GM13976 (cell line): ENCODE measurements around the gene TRIM28.

ENCODE experiments used
- DNase-seq: peaks from one replicate; pipeline ENCODE4 v3.0.0; 2012; ENCODE audit warnings: low spot score
- CTCF ChIP-seq: IDR thresholded peaks from 2 replicates; pipeline ENCODE4 v1.5.1; 2012; ENCODE audit warnings: borderline replicate concordance, mild to moderate bottlenecking; ENCODE audit not compliant: insufficient read depth; ENCODE audit errors: extremely low read depth, missing control alignments, control extremely low read depth
- in situ Hi-C: fragments of 300-500 bp; cut with MboI; formaldehyde crosslinking; loops from one replicate; pipeline ENCODE4 v1.12.0; 2022; ENCODE audit warnings: low sequenced_read_pairs, mixed read lengths, inconsistent platforms; ENCODE audit not compliant: unreplicated experiment

Gene TRIM28

GRCh38 chr19:58550362-58551122, 6.7 kb downstream of the TRIM28 start:
- in situ Hi-C loops: no loop called here
- TF ChIP-seq CTCF: no peak
- DNase-seq: no peak

GRCh38 chr19:58551123-58551497, 7.2 kb downstream of the TRIM28 start:
- in situ Hi-C loops: no loop called here
- no peak for DNase-seq
- no peak for TF ChIP-seq CTCF

GRCh38 chr19:58551577-58552471, 8.0 kb downstream of the TRIM28 start:
- no peak for DNase-seq
- in situ Hi-C loops: no loop called here
- no peak for TF ChIP-seq CTCF

GRCh38 chr19:58552655-58553054, 8.8 kb downstream of the TRIM28 start:
- no peak for DNase-seq
- in situ Hi-C loops: no loop called here
- no peak for TF ChIP-seq CTCF

- TF ChIP-seq CTCF: no peak
- DNase-seq: no peak
- in situ Hi-C loops: no loop called here
These were observed 10.1 kb downstream of the TRIM28 start for GRCh38 chr19:58553799-58554493.

- DNase-seq: peak; percentile 96
- no peak for TF ChIP-seq CTCF
- in situ Hi-C loops: no loop called here
These were observed 10.9 kb downstream of the TRIM28 start, which contains the start of gene CHMP2A for GRCh38 chr19:58554494-58555368. Gene CHMP2A, minus strand, starts transcription at chr19:58555105. Its CDS starts 893 bp downstream, at chr19:58554212.
